HEK293 (cell line): Measurements from ENCODE around the gene NAT8.
"Not testable (repeated sequence)": the region's sequence is repeated elsewhere in the genome, so short reads cannot be mapped to it uniquely, and the experiment has no call there.

ENCODE experiments used
- CTCF ChIP-seq: fragments of 450-650 bp; formaldehyde crosslinking; IDR thresholded peaks from 2 replicates; pipeline ENCODE4 v1.5.1; 2016; ENCODE audit warnings: missing biosample characterization, missing genetic modification characterization
- PBX3 ChIP-seq: sonication (generic); formaldehyde crosslinking; IDR thresholded peaks from 2 replicates; pipeline ENCODE4 v1.8.1; 2022; ENCODE audit warnings: mild to moderate bottlenecking, moderate library complexity, missing genetic modification reagents
- SETDB1 ChIP-seq: IDR thresholded peaks from one replicate; pipeline ENCODE4 v1.6.1; 2017; ENCODE audit warnings: mild to moderate bottlenecking, low read length, moderate library complexity, mixed read lengths; ENCODE audit not compliant: insufficient read length
- ZBTB17 ChIP-seq: fragments of 450-650 bp; formaldehyde crosslinking; IDR thresholded peaks from 2 replicates; pipeline ENCODE4 v1.5.1; 2016; ENCODE audit warnings: missing biosample characterization, missing genetic modification characterization
- ZBTB7A ChIP-seq: fragments of 450-650 bp; formaldehyde crosslinking; IDR thresholded peaks from 2 replicates; pipeline ENCODE4 v1.5.1; 2016; ENCODE audit warnings: low read depth, missing biosample characterization, missing genetic modification characterization
- ZFP69B ChIP-seq: fragments of 450-650 bp; formaldehyde crosslinking; IDR thresholded peaks from 2 replicates; pipeline ENCODE4 v1.5.1; 2016; ENCODE audit warnings: missing biosample characterization, missing genetic modification characterization
- ZIC2 ChIP-seq: fragments of 450-650 bp; formaldehyde crosslinking; IDR thresholded peaks from 2 replicates; pipeline ENCODE4 v1.5.1; 2016; ENCODE audit warnings: missing biosample characterization, missing genetic modification characterization
- ZNF10 ChIP-seq: fragments of 450-650 bp; formaldehyde crosslinking; IDR thresholded peaks from 2 replicates; pipeline ENCODE4 v1.5.1; 2017; ENCODE audit warnings: missing biosample characterization, missing genetic modification characterization
- ZNF214 ChIP-seq: fragments of 450-650 bp; formaldehyde crosslinking; IDR thresholded peaks from 2 replicates; pipeline ENCODE4 v1.5.1; 2017; ENCODE audit warnings: missing biosample characterization, mild to moderate bottlenecking, missing genetic modification characterization, borderline replicate concordance
- ZNF510 ChIP-seq: fragments of 450-650 bp; formaldehyde crosslinking; IDR thresholded peaks from 2 replicates; pipeline ENCODE4 v1.5.1; 2018; ENCODE audit warnings: mild to moderate bottlenecking, missing genetic modification characterization, missing biosample characterization; ENCODE audit not compliant: insufficient replicate concordance
- ZNF639 ChIP-seq: fragments of 450-650 bp; formaldehyde crosslinking; IDR thresholded peaks from 2 replicates; pipeline ENCODE4 v1.5.1; 2016; ENCODE audit warnings: missing biosample characterization, missing genetic modification characterization
- ZNF707 ChIP-seq: fragments of 450-650 bp; formaldehyde crosslinking; IDR thresholded peaks from 2 replicates; pipeline ENCODE4 v1.5.1; 2016; ENCODE audit warnings: missing biosample characterization, missing genetic modification characterization

- not testable (repeated sequence) for TF ChIP-seq CTCF (tag by site-specific recombination); ZNF639 (tag by site-specific recombination); ZNF510; PBX3 (CRISPR knock-in tag); ZFP69B (tag by site-specific recombination); ZBTB17 (tag by site-specific recombination); ZNF10 (tag by site-specific recombination); ZNF707 (tag by site-specific recombination); ZIC2 (tag by site-specific recombination); ZNF214 (tag by site-specific recombination); ZBTB7A (tag by site-specific recombination); SETDB1
These were observed 16.0 kb downstream of the NAT8 start for GRCh38 chr2:73626237-73626636.
